Esophagus muscularis mucosa (tissue), 3 donors: ENCODE measurements around the gene ZNF804A.

ENCODE experiments used
- POLR2A ChIP-seq: fragments of 450-650 bp; IDR thresholded peaks from one replicate; pipeline ENCODE4 v1.6.1; 2017; ENCODE audit warnings: antibody characterized with exemption, moderate library complexity, mild to moderate bottlenecking, low read depth
- TF ChIP-seq, protein P1 (sequence below), 3 experiments: fragments of 200-600 bp in 2 of 3; fragments of 450-650 bp in 1 of 3; sonication (generic) in 2 of 3; IDR thresholded peaks; one replicate each; pipeline ENCODE4 v1.5.1; 2017 to 2019; ENCODE audit warnings: antibody characterized with exemption in 3 of 3, mild to moderate bottlenecking in 2 of 3, moderate library complexity in 1 of 3

DNA sequence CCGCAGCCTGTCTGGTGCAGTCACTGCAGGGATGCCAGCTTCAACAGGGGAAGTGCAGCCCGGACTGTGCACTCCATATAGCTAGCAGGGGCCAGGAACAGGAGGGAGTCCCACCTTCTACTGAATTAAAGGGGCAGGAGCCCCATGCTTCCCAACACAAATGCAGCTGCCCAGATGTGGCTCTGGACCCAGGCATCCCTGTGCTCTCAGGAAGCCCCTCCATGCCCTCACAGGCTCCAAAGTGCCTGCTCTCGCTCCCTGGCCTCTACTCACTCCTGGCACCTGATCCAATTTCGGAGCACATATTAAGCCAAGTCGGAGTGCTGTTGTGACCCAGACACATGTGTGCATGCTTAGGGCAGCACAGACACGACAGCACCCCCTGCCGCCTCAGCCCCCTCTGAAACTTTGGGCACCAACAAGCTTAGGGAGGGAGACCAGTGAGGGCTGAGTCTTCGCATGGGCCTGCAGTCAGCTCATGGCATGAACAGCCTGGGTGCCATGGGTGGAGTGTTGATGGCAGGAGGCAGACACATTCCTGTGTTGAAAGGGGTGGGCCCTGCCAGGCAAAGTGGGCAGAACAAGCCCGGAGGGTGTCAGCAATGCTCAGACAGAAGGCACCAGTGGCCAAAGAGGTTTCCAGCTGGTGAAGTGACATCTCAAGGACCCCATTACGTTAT, 83.5 kb downstream of the ZNF804A start:
- no peak for TF ChIP-seq POLR2A
- TF ChIP-seq, protein P1, sequence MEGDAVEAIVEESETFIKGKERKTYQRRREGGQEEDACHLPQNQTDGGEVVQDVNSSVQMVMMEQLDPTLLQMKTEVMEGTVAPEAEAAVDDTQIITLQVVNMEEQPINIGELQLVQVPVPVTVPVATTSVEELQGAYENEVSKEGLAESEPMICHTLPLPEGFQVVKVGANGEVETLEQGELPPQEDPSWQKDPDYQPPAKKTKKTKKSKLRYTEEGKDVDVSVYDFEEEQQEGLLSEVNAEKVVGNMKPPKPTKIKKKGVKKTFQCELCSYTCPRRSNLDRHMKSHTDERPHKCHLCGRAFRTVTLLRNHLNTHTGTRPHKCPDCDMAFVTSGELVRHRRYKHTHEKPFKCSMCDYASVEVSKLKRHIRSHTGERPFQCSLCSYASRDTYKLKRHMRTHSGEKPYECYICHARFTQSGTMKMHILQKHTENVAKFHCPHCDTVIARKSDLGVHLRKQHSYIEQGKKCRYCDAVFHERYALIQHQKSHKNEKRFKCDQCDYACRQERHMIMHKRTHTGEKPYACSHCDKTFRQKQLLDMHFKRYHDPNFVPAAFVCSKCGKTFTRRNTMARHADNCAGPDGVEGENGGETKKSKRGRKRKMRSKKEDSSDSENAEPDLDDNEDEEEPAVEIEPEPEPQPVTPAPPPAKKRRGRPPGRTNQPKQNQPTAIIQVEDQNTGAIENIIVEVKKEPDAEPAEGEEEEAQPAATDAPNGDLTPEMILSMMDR (IDR thresholded peaks at IDR 0.05), result no peak
